Keratinocyte (primary cell): ENCODE data around the gene HNRNPM. TPM values are rescaled to one million over a fixed set of nuclear protein-coding genes. Genes with fewer than 3 reads are reported as not detected.

Experiments
- DNase-seq: peaks from one replicate; pipeline ENCODE4 v3.0.0-alpha.2; 2011; ENCODE audit warnings: low read depth, missing footprints, low spot score
- FAIRE-seq: peaks from 2 replicates; lab custom pipeline; 2011; peaks lifted over from hg19 to GRCh38; lab: Jason Lieb, UNC
- H2AFZ ChIP-seq: 2 replicates; pipeline ENCODE4 v1.6.0; 2012; ENCODE audit warnings: low read length, control low read depth, inconsistent platforms; ENCODE audit not compliant: control insufficient read depth
- H3K27ac ChIP-seq: 2 replicates; pipeline ENCODE4 v1.5.1; 2011; ENCODE audit warnings: low read length; ENCODE audit not compliant: control insufficient read depth, insufficient read depth
- H3K27me3 ChIP-seq: 3 replicates; pipeline ENCODE4 v1.6.0; 2011; ENCODE audit warnings: low read length; ENCODE audit not compliant: control insufficient read depth, insufficient read depth; ENCODE audit errors: extremely low read depth
- H3K36me3 ChIP-seq, 2 experiments: 2 replicates in 1 of 2; 3 replicates in 1 of 2; pipeline ENCODE4 v1.5.1; 2011; ENCODE audit warnings: low read length in 2 of 2, mild to moderate bottlenecking in 1 of 2; ENCODE audit not compliant: control insufficient read depth in 2 of 2, insufficient read depth in 2 of 2; ENCODE audit errors: extremely low read depth in 1 of 2
- H3K4me1 ChIP-seq: 3 replicates; pipeline ENCODE4 v1.5.1; 2011; ENCODE audit warnings: low read length; ENCODE audit not compliant: control insufficient read depth, insufficient read depth; ENCODE audit errors: extremely low read depth
- H3K4me2 ChIP-seq: 3 replicates; pipeline ENCODE4 v1.6.0; 2011; ENCODE audit warnings: low read depth, low read length; ENCODE audit not compliant: control insufficient read depth, insufficient read depth; ENCODE audit errors: extremely low read depth
- H3K4me3 ChIP-seq, 3 experiments: fragments of 200-600 bp in 1 of 3; sonication (generic) in 1 of 3; 2 replicates in 2 of 3; 3 replicates in 1 of 3; pipeline ENCODE4 v1.5.1; 2011 to 2016; ENCODE audit warnings: low read length in 3 of 3, mild to moderate bottlenecking in 3 of 3, control low read depth in 2 of 3, inconsistent platforms in 1 of 3, low read depth in 1 of 3, mixed read lengths in 1 of 3, mixed run types in 1 of 3, moderate library complexity in 1 of 3; ENCODE audit not compliant: control insufficient read depth in 2 of 3, insufficient read depth in 2 of 3; ENCODE audit errors: extremely low read depth in 1 of 3
- H3K79me2 ChIP-seq: 2 replicates; pipeline ENCODE4 v1.6.0; 2012; ENCODE audit warnings: low read length; ENCODE audit not compliant: control insufficient read depth, insufficient read depth
- H3K9ac ChIP-seq: 3 replicates; pipeline ENCODE4 v1.6.0; 2011; ENCODE audit warnings: low read length; ENCODE audit not compliant: control insufficient read depth, insufficient read depth; ENCODE audit errors: extremely low read depth
- H3K9me1 ChIP-seq: 3 replicates; pipeline ENCODE4 v1.6.0; 2011; ENCODE audit warnings: low read length; ENCODE audit not compliant: control insufficient read depth, insufficient read depth; ENCODE audit errors: extremely low read depth
- H3K9me3 ChIP-seq: 2 replicates; pipeline ENCODE4 v1.5.1; 2012; ENCODE audit warnings: low read depth, low read length; ENCODE audit not compliant: control insufficient read depth
- H4K20me1 ChIP-seq: 3 replicates; pipeline ENCODE4 v1.6.0; 2011; ENCODE audit warnings: low read length; ENCODE audit not compliant: control insufficient read depth, insufficient read depth; ENCODE audit errors: extremely low read depth
- EZH2 ChIP-seq: IDR thresholded peaks from one replicate; pipeline ENCODE4 v1.6.1; 2012; ENCODE audit warnings: inconsistent platforms, mild to moderate bottlenecking, low read length, moderate library complexity
- dilution Hi-C: fragments of 300-500 bp; cut with MboI; formaldehyde crosslinking; loops from one replicate; pipeline ENCODE4 v1.7.0; 2020; ENCODE audit warnings: low sequenced_read_pairs; ENCODE audit not compliant: extremely low pct_ligation_motif_present
- polyA plus RNA-seq, 5 experiments: library from polyadenylated mRNA; depleted of rRNA in 3 of 5; stranded (reverse) in 3 of 5; stranded (forward) in 1 of 5; unstranded in 1 of 5; fragments of >200 nt; gene quantifications; 1 replicate in 1 of 5; 2 replicates in 3 of 5; 3 replicates in 1 of 5; pipeline versions ENCODE4 v1.2.1 to v1.2.3, GENCODE V29; 2011 to 2012; ENCODE audit warnings: missing spikeins in 2 of 5, low read depth in 1 of 5, low replicate concordance in 1 of 5
- TF ChIP-seq, protein P1 (sequence below), 3 experiments: IDR thresholded peaks in 1 of 3; conservative IDR thresholded peaks in 1 of 3; optimal IDR thresholded peaks in 1 of 3; 2 replicates in 2 of 3; 3 replicates in 1 of 3; pipeline versions ENCODE3 to v1.5.1; 2011; ENCODE audit warnings: low read length in 3 of 3, mild to moderate bottlenecking in 3 of 3, moderate library complexity in 2 of 3, control low read depth in 1 of 3, inconsistent platforms in 1 of 3; ENCODE audit not compliant: insufficient read depth in 2 of 3; ENCODE audit errors: extremely low read depth in 1 of 3

The HNRNPM gene
- polyA plus RNA-seq, 1 donor (not counting 4 experiments of a cell fraction or from before 2014, with no cell fraction given) = 126 TPM

- TF ChIP-seq, protein P1, sequence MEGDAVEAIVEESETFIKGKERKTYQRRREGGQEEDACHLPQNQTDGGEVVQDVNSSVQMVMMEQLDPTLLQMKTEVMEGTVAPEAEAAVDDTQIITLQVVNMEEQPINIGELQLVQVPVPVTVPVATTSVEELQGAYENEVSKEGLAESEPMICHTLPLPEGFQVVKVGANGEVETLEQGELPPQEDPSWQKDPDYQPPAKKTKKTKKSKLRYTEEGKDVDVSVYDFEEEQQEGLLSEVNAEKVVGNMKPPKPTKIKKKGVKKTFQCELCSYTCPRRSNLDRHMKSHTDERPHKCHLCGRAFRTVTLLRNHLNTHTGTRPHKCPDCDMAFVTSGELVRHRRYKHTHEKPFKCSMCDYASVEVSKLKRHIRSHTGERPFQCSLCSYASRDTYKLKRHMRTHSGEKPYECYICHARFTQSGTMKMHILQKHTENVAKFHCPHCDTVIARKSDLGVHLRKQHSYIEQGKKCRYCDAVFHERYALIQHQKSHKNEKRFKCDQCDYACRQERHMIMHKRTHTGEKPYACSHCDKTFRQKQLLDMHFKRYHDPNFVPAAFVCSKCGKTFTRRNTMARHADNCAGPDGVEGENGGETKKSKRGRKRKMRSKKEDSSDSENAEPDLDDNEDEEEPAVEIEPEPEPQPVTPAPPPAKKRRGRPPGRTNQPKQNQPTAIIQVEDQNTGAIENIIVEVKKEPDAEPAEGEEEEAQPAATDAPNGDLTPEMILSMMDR (optimal IDR thresholded peaks at IDR 0.05 in 1 of 3, IDR thresholded peaks at IDR 0.05 in 1 of 3, conservative IDR thresholded peaks at IDR 0.05 in 1 of 3; ENCODE audit: extremely low read depth in 1 of 3, insufficient read depth in 2 of 3, low read length in 3 of 3) = no peak
- H3K36me3 ChIP-seq = peaks cover 17 to 53% of the 10 kb centered on the region in 2 experiments
- DNase-seq = no peak
- peaks cover 3% of the 10 kb centered on the region for H3K4me1 ChIP-seq
- H3K9me1 ChIP-seq = no peaks in the 10 kb centered on the region
- FAIRE-seq = no peak
- H3K4me2 ChIP-seq = no peak overlapping the region
- no peaks in the 10 kb centered on the region for H3K27me3 ChIP-seq
- no peak overlapping the region for H2AFZ ChIP-seq
- peaks cover 95% of the 10 kb centered on the region for H3K79me2 ChIP-seq
- H3K9ac ChIP-seq = no peak overlapping the region
- H3K27ac ChIP-seq = no peak overlapping the region
- no peaks in the 10 kb centered on the region for H3K9me3 ChIP-seq
- dilution Hi-C loops = no loop called here
- peaks cover 49% of the 10 kb centered on the region for H4K20me1 ChIP-seq
- no peak overlapping the region for H3K4me3 ChIP-seq
Observed at GRCh38 chr19:8459520-8460270, 14.9 kb downstream of the HNRNPM start.

DNA sequence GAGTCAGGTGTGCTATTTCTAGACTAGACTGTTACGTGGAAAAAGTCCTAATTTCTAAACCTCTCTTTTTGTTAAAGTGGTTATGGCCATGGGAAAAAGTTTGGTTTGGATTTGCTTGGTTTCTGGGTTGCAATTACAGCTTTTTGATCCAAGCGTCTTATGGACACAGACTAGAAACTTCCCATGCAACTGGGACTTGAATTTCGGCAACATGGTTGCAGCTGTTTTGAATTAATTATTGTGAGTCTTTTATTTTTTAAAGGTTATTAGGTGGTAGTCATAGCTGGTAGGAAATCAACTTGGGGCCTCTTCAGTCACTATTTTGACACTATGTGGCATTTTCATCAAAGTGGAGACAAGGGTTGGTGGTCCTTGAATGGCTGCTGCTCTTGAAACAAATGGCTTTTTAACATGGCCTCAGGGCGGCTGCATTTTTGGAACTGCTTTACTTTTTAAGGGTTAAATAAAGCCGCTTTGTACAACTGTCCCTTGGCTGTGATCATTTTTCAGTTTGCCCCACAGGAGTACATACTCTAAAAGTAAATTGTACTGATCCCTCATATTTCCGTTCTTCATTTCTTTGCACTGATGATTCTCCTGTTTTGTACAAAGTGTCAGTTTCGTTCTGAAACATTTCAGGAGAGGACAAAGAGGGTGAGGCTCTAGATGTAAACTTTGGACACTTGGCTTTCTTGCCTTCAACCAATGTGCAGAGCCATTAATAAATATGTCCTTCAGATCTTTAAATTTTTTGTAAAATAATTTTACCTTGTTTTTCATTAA, 15.9 kb downstream of the HNRNPM start:
- peaks cover 41% of the 10 kb centered on the region for H4K20me1 ChIP-seq
- no peak overlapping the region for H3K4me3 ChIP-seq
- no peak overlapping the region for H3K4me2 ChIP-seq
- no peaks in the 10 kb centered on the region for H3K27me3 ChIP-seq
- peaks cover 3% of the 10 kb centered on the region for H3K4me1 ChIP-seq
- TF ChIP-seq EZH2 = no peak
- peaks cover 21 to 54% of the 10 kb centered on the region in 2 experiments for H3K36me3 ChIP-seq
- no peak for DNase-seq
- no peak overlapping the region for H2AFZ ChIP-seq
- H3K9me3 ChIP-seq = no peaks in the 10 kb centered on the region
- no peak overlapping the region for H3K27ac ChIP-seq
- dilution Hi-C loops = no loop called here
- no peaks in the 10 kb centered on the region for H3K9me1 ChIP-seq
- no peak for FAIRE-seq
- peaks cover 93% of the 10 kb centered on the region for H3K79me2 ChIP-seq
- no peak overlapping the region for H3K9ac ChIP-seq
